KMS-11 (cell line): ENCODE data around the gene PRKD3.

Source experiments
- H2AFZ ChIP-seq: fragments of 200-600 bp; sonication (generic); 2 replicates; pipeline ENCODE4 v1.6.1; 2016; ENCODE audit warnings: antibody characterized with exemption, mixed run types, low read depth
- H3K27ac ChIP-seq: fragments of 200-600 bp; sonication (generic); 2 replicates; pipeline ENCODE4 v1.6.1; 2016; ENCODE audit warnings: mild to moderate bottlenecking, mixed run types
- H3K27me3 ChIP-seq: fragments of 200-600 bp; sonication (generic); 2 replicates; pipeline ENCODE4 v1.6.1; 2017; ENCODE audit warnings: mild to moderate bottlenecking, low read depth, mixed run types, moderate library complexity; ENCODE audit not compliant: insufficient read depth
- H3K36me3 ChIP-seq: fragments of 200-600 bp; sonication (generic); 2 replicates; pipeline ENCODE4 v1.6.1; 2017; ENCODE audit warnings: mild to moderate bottlenecking, mixed run types; ENCODE audit not compliant: insufficient read depth
- H3K4me1 ChIP-seq: fragments of 200-600 bp; sonication (generic); 2 replicates; pipeline ENCODE4 v1.6.1; 2016; ENCODE audit warnings: mild to moderate bottlenecking, low read depth, mixed run types; ENCODE audit not compliant: poor library complexity, severe bottlenecking
- H3K4me2 ChIP-seq: fragments of 200-600 bp; sonication (generic); 2 replicates; pipeline ENCODE4 v1.7.0; 2016; ENCODE audit warnings: mild to moderate bottlenecking, mixed run types
- H3K4me3 ChIP-seq: fragments of 200-600 bp; sonication (generic); IDR thresholded peaks from 2 replicates; pipeline ENCODE4 v1.6.1; 2017; ENCODE audit warnings: low read depth, low read length, mixed read lengths; ENCODE audit not compliant: insufficient read depth
- H3K79me2 ChIP-seq: fragments of 200-600 bp; sonication (generic); 2 replicates; pipeline ENCODE4 v1.6.1; 2016; ENCODE audit warnings: low read depth, mixed run types; ENCODE audit not compliant: insufficient read depth
- H3K9ac ChIP-seq: fragments of 200-600 bp; sonication (generic); 2 replicates; pipeline ENCODE4 v1.6.1; 2016; ENCODE audit warnings: mild to moderate bottlenecking, mixed run types
- H4K20me1 ChIP-seq: fragments of 200-600 bp; sonication (generic); 2 replicates; pipeline ENCODE4 v1.6.1; 2016; ENCODE audit warnings: mild to moderate bottlenecking, mixed run types; ENCODE audit not compliant: insufficient read depth
- TF ChIP-seq, protein P1 (sequence below): fragments of 200-600 bp; sonication (generic); conservative IDR thresholded peaks from 2 replicates; pipeline ENCODE4 v1.6.1; 2017; ENCODE audit warnings: low read depth, mild to moderate bottlenecking, antibody characterized with exemption, low read length, moderate library complexity, mixed read lengths

Gene PRKD3

GRCh38 chr2:37350034-37350433, 25.4 kb upstream of the PRKD3 start:
- no peaks in the 10 kb centered on the region for H3K27me3 ChIP-seq
- H3K79me2 ChIP-seq: peaks cover 79% of the 10 kb centered on the region
- no peaks in the 10 kb centered on the region for H4K20me1 ChIP-seq
- no peak overlapping the region for H3K4me3 ChIP-seq
- H3K36me3 ChIP-seq: no peaks in the 10 kb centered on the region
- peak overlapping the region; percentile 96 for H3K27ac ChIP-seq
- peak overlapping the region; percentile 61 for H3K9ac ChIP-seq
- peaks cover 92% of the 10 kb centered on the region for H3K4me1 ChIP-seq
- peak overlapping the region; percentile 99 for H3K4me2 ChIP-seq
- no peak overlapping the region for H2AFZ ChIP-seq
- TF ChIP-seq, protein P1, sequence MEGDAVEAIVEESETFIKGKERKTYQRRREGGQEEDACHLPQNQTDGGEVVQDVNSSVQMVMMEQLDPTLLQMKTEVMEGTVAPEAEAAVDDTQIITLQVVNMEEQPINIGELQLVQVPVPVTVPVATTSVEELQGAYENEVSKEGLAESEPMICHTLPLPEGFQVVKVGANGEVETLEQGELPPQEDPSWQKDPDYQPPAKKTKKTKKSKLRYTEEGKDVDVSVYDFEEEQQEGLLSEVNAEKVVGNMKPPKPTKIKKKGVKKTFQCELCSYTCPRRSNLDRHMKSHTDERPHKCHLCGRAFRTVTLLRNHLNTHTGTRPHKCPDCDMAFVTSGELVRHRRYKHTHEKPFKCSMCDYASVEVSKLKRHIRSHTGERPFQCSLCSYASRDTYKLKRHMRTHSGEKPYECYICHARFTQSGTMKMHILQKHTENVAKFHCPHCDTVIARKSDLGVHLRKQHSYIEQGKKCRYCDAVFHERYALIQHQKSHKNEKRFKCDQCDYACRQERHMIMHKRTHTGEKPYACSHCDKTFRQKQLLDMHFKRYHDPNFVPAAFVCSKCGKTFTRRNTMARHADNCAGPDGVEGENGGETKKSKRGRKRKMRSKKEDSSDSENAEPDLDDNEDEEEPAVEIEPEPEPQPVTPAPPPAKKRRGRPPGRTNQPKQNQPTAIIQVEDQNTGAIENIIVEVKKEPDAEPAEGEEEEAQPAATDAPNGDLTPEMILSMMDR: no peak

DNA sequence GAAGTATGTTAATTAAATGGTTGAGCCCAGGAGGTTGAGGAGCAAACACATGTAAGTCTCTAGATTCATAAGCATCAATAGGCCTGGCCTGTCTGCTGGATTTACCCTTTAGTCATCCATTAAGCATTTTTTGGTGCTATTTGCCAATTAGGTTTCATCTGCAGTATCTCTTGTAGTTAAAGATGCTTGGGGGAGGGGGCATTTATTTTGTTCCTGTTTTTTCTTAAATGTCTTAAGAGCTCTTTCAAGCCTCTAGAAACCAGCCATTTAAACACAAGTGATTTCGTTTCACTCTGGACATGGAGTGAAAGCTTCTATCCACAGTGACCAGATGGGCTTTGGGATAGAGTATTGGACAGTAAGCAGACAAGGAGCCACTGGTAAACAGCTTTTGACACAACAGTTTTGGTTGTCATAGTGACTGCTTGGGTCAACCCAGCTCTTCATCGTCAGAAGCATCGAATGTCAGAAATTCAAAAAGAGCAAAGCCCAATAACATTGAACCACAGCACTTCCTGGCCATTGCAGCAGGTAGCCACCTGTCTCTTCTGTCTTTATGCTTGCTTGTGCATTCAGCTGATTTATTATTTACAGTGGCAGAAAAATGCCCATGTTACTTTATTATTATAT, 24.7 kb upstream of the PRKD3 start:
- peaks cover 82% of the 10 kb centered on the region for H3K79me2 ChIP-seq
- TF ChIP-seq, protein P1: no peak
- H3K4me2 ChIP-seq: peak overlapping the region; percentile 99
- H3K4me3 ChIP-seq: no peak overlapping the region
- H3K4me1 ChIP-seq: peaks cover 85% of the 10 kb centered on the region
- H3K27ac ChIP-seq: peak overlapping the region; percentile 96
- H2AFZ ChIP-seq: no peak overlapping the region
- peak overlapping the region; percentile 61 for H3K9ac ChIP-seq
- no peaks in the 10 kb centered on the region for H4K20me1 ChIP-seq
- no peaks in the 10 kb centered on the region for H3K27me3 ChIP-seq
- no peaks in the 10 kb centered on the region for H3K36me3 ChIP-seq

- H3K9ac ChIP-seq: peak overlapping the region; percentile 61
- H3K27ac ChIP-seq: peak overlapping the region; percentile 96
- H3K4me3 ChIP-seq: peak overlapping the region; percentile 48
- TF ChIP-seq, protein P1: no peak
- peaks cover 82% of the 10 kb centered on the region for H3K79me2 ChIP-seq
- H3K27me3 ChIP-seq: no peaks in the 10 kb centered on the region
- H2AFZ ChIP-seq: no peak overlapping the region
- H3K36me3 ChIP-seq: no peaks in the 10 kb centered on the region
- H3K4me1 ChIP-seq: peaks cover 84% of the 10 kb centered on the region
- H3K4me2 ChIP-seq: peak overlapping the region; percentile 99
- no peaks in the 10 kb centered on the region for H4K20me1 ChIP-seq
These were observed 23.5 kb upstream of the PRKD3 start for GRCh38 chr2:37348155-37348554.

DNA sequence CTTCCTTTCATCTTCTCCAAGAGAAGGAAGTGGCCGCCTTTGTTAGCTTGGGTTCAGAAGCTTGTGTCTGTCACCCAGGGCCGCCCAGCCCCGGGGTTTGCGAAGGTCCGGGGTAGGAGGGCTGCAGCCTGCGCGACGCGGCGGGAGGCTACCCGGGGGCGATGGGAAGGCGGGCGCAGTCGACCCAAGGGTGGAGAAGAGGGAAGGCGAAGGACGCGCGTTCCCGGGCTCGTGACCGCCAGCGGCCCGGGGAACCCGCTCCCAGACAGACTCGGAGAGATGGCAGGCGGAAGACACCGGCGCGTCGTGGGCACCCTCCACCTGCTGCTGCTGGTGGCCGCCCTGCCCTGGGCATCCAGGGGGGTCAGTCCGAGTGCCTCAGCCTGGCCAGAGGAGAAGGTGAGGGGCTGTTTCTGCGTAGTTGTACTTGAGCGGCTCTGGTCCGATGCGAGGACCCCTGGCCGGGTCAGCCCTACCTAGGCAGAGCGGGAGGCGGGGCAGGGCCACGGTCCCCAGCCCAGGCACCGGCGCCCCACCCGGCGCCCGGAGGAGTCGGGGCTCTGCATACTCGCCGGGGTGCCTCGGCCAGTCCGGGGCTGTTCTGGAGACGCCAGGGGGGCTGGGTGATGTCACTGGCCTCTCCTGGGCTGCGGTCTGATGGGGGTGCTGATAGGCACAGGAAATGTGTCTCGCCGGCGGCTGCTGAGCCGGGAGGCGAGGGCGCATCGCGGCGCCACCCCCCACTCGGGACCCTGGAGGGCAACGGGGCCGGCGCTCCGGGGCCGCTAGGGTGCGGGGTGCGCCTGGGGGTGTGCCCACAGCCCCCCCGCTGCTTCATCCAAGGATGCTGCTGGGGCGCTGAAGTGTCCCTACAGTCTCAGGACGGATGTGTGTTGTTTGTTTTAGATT, 20.1 kb upstream of the PRKD3 start, which contains the start of gene QPCT:
Gene QPCT, plus strand, starts transcription at position 178 of the 909 bp plus-strand sequence. Its CDS starts 102 bp downstream, at position 280.
- H3K4me1 ChIP-seq: peaks cover 83% of the 10 kb centered on the region
- H3K27me3 ChIP-seq: no peaks in the 10 kb centered on the region
- peak within 1 kb of the TSS; percentile 97 for H3K4me2 ChIP-seq
- H3K9ac ChIP-seq: peak within 1 kb of the TSS; percentile 90
- peak within 1 kb of the TSS; percentile 81 for H3K4me3 ChIP-seq
- peak within 1 kb of the TSS; percentile 92 for H3K27ac ChIP-seq
- H3K79me2 ChIP-seq: peaks cover 87% of the 10 kb centered on the region
- H2AFZ ChIP-seq: peak within 1 kb of the TSS; percentile 9; the same call in 1 of the 2 replicates
- TF ChIP-seq, protein P1: no peak
- H4K20me1 ChIP-seq: no peaks in the 10 kb centered on the region
- H3K36me3 ChIP-seq: no peaks in the 10 kb centered on the region
